NAMALWA (cell line): Measurements from ENCODE around the gene HNRNPA0.
"Not testable (repeated sequence)": the region's sequence is repeated elsewhere in the genome, so short reads cannot be mapped to it uniquely, and the experiment has no call there.

ENCODE experiments used
- DNase-seq: peaks from one replicate; pipeline ENCODE4 v3.0.0-alpha.2; 2015; ENCODE audit warnings: low spot score

HNRNPA0 gene

GRCh38 chr5:137754188-137754960 lies at the start of gene HNRNPA0:
HNRNPA0 (minus strand) TSS chr5:137754363; CDS start chr5:137754066, 297 bp downstream.
- peak; percentile 96 for DNase-seq

GRCh38 chr5:137802282-137803210 lies 48.4 kb upstream of the HNRNPA0 start:
- DNase-seq: no peak

GRCh38 chr5:137800700-137801411 lies 46.7 kb upstream of the HNRNPA0 start:
- no peak for DNase-seq

GRCh38 chr5:137796279-137796678 lies 42.1 kb upstream of the HNRNPA0 start:
- DNase-seq: no peak

GRCh38 chr5:137794863-137795262 lies 40.7 kb upstream of the HNRNPA0 start:
- no peak for DNase-seq

- no peak for DNase-seq
Observed at GRCh38 chr5:137792303-137792702, 38.1 kb upstream of the HNRNPA0 start.

GRCh38 chr5:137791799-137792198 lies 37.6 kb upstream of the HNRNPA0 start:
- DNase-seq: no peak

GRCh38 chr5:137791387-137791786 lies 37.2 kb upstream of the HNRNPA0 start:
- DNase-seq: no peak

- DNase-seq: not testable (repeated sequence)
Observed at GRCh38 chr5:137788560-137788959, 34.4 kb upstream of the HNRNPA0 start.

- no peak for DNase-seq
Observed at GRCh38 chr5:137782984-137783536, 28.9 kb upstream of the HNRNPA0 start.

- no peak for DNase-seq
Observed at GRCh38 chr5:137782055-137782454, 27.9 kb upstream of the HNRNPA0 start.

GRCh38 chr5:137778772-137779564 lies 24.8 kb upstream of the HNRNPA0 start:
- DNase-seq: peak; percentile 70

GRCh38 chr5:137767937-137768336 lies 13.8 kb upstream of the HNRNPA0 start:
- DNase-seq: not testable (repeated sequence)

- no peak for DNase-seq
Observed at GRCh38 chr5:137761566-137761965, 7.4 kb upstream of the HNRNPA0 start.

GRCh38 chr5:137760719-137761516 lies 6.8 kb upstream of the HNRNPA0 start:
- DNase-seq: no peak

GRCh38 chr5:137760294-137760693 lies 6.1 kb upstream of the HNRNPA0 start:
- no peak for DNase-seq

GRCh38 chr5:137758715-137759306 lies 4.6 kb upstream of the HNRNPA0 start:
- no peak for DNase-seq

- no peak for DNase-seq
Observed at GRCh38 chr5:137758121-137758520, 4.0 kb upstream of the HNRNPA0 start.

- no peak for DNase-seq
Observed at GRCh38 chr5:137757634-137758033, 3.5 kb upstream of the HNRNPA0 start.
